HG02943 (cell line): ENCODE measurements around the gene LCE1C.

Source experiments
- ATAC-seq: cut with Tn5 transposase; IDR thresholded peaks from one replicate; pipeline ENCODE4 v1.9.1; 2021; ENCODE audit warnings: mild to moderate bottlenecking, low read depth, moderate library complexity; ENCODE audit not compliant: unreplicated experiment

The LCE1C gene, protein sequence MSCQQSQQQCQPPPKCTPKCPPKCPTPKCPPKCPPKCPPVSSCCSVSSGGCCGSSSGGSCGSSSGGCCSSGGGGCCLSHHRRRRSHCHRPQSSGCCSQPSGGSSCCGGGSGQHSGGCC

DNA sequence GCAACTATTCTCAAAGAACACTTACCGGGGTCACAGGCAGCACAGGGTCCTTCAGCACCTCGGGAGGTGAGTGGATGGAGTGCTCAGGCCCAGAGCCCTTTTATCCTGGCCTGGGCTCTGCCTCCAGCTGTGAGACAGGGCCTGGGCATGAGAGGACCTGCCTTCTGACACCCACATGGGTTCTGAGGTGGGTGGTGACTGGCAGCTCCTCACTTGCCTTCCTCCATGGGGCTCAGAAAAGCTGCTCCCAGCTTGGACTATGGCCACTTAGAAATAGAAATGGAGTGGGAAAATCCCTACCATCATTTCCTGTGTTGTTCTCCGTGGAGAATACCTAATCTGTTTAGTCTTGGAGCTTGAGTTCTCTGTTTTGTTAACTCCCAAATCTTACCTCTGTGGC lies at the start of gene LCE1C:
Gene LCE1C, minus strand, starts transcription at position 76 of the 400 bp plus-strand sequence. CDS start 1,173 bp downstream, outside the sequence.
- no peak for ATAC-seq

DNA sequence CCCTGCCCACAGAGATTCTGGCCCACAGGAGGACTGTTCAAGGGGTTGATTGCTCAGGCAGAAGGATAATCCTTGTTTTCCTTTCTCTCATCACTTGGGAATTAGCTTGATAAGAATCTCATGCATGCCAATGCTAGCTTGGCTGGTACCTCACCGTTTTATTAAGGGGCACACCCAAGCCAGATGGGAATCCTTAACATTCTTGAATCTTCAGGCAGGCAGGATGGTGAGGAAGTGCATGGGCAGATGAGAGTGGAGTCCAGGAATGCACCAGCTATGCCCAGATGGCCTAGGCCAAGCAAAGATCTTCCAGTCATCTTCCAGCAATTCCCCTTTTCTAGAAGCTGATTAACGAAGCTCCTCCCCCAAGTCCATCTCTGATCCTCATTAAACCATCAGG lies 49.2 kb upstream of the LCE1C start:
- no peak for ATAC-seq

DNA sequence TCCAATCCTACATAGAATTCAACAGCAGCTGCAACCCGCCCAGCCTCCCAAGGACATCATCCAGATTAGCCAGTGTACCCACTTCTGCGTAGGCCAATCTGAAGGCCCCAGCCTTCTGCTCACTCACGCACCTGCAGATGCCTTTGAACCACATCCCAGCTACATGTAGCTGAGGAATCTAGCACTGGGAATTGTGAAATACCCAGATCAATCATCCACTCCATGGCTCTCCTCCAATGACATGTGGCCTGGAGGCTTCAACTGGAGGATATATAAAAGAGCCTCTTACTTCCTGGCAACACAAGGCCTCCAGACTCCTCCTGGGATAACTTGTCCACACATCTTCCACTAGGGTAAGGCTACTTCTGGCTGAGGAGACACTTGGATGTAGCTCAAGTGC lies 36.1 kb upstream of the LCE1C start, which contains the start of gene LCE6A:
Gene LCE6A, plus strand, starts transcription at position 301 of the 400 bp plus-strand sequence. CDS start 665 bp downstream, outside the sequence.
- ATAC-seq, result no peak

DNA sequence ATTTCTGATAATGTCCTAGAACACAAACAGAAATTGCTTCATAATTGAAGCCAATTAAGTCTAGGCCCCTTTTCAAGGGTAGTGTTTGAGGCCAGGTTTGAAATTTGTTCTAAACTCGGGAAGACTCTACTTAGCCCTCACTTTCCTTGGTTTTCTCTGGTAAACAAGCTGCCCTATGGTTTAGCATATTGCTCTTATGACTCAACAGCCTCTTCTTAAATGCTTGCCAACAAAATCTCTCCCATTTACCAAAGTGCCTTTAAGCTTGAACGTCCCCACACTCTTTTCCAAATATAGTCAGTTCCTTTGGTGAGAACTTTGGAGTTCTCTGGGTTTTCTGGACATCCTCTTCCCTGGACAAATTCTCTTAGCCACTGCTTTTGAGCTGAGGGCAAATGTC lies 30.4 kb upstream of the LCE1C start:
- ATAC-seq, result no peak

DNA sequence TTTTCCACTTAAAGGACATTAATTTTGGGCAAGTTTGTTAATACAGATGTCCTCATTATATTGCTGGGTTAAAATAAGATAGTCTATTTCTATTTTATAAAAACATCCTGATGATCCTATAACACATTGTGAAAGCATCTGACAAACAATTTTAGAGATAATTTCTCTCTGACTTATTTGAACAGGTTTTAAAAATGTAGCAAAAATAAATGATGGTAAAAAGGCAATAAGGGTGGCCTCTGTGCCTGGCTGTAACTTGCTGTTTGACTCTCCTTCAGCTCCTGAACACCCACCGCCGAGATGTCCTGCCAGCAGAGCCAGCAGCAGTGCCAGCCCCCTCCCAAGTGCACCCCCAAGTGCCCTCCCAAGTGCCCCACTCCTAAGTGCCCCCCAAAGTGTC lies 20.7 kb upstream of the LCE1C start, which contains the start of gene LCE1A:
Gene LCE1A, plus strand, starts transcription at position 301 of the 400 bp plus-strand sequence. Its CDS starts 0 bp downstream, at position 301.
- ATAC-seq, result no peak

DNA sequence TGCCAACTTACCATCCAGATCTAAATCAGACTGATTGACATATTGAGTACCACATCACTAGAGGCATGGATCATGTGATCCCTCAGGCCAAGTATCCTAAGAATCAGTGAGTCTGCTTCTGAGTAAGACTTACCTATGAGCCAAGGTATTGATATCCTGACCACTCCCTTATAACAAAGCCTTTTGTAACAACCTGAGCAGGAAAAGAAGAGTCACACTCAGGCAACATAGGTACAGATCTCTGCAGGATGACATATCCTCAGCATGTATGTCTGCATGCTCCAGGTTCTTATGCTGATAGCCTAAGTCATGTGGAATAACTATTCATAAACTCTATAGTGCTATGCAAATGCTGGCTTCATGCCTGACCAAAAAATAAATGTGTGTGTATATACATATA lies 18.5 kb upstream of the LCE1C start:
- no peak for ATAC-seq

DNA sequence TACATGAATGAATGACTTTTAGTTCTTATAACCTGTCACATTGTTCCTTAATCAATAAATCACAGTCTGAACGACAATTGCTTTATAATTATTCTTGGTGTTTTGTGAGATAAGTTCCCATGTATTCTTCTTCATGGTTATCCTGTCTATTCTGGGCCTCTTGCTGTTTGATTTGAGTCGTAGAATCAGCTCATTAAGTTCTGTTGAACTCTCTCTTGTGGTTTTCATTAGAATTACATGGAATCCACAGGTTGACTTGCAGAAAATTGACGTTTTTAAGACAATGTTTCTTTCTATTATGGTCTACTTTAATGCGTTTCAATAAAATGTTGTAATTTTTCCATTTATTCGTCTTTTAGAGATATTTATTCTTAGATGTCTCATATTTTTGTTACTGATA lies 16.8 kb upstream of the LCE1C start:
- no peak for ATAC-seq

DNA sequence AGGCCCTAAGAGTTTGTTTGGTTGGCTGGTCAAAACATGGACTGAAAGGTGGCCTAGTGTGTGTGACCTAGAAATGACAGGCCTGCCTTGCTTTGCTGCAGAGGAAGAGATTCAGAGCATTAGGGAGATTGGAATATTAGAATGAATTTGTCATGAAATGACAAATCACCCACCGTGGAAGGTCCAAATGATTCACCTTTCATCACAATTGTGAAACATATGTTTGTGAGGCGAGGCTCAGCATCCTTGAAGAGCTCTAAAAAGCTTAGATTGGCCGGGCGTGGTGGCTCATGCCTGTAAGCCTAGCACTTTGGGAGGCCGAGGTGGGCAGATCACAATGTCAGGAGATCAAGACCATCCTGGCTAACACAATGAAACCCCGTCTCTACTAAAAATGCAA lies 10.9 kb upstream of the LCE1C start:
- ATAC-seq, result no peak

DNA sequence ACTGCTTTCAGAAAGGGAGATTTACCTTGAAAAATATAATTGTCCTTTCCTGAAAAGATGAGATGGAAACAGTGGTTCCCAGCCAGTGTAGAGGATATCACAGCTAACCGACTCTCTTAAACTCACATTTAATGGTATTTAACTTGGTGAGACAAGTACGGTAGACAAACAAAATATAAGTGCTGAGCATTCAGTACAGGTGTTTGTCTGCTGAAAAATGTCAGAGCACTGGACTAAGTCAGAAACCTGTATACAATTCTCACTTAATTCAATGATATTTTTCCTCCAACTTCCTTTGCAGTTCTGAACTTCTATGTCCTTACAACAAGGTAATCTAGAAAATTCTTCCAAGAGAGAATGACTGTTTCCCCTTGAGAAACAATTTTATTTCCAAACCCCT lies 5.2 kb upstream of the LCE1C start, which contains the start of gene LCE1B:
Gene LCE1B, plus strand, starts transcription at position 301 of the 400 bp plus-strand sequence. CDS start 476 bp downstream, outside the sequence.
- no peak for ATAC-seq

DNA sequence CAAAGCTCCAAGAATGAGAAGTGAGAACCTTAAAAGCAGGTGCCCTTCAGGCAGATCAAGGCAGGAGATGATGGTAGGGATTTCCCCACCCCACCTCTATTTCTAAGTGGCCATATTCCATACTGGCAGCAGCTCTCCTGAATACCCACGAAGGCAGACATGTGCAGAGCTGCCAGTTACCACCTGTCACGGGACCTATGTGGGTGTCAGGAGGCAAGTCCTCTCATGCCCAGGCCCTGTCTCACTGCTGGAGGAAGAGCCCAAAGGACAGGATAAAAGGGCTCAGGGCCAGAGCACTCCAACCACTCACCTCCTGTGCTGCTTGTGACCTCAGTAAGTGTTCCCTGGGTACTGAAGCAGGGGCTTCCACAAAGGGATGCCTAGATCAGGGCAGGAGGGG lies 4.6 kb upstream of the LCE1C start:
- no peak for ATAC-seq

DNA sequence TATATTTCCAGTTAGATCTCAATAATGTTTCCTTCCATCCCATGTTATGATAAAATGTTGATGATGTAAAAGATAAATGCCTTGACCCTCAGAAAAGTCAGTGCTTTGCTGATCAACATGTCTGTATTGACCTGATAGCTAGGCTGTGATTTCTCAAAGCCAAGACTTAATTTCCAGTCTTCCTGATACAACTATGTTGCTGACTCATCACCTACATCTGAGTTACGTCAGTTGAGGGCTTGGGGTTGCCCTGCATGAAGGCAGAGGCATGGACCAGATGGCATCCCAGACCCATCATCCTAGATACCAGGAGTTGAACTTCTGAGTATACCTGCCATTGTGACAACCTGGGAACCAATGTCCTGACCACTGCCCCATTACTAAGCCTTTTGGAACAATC lies 5.1 kb downstream of the LCE1C start:
- no peak for ATAC-seq

DNA sequence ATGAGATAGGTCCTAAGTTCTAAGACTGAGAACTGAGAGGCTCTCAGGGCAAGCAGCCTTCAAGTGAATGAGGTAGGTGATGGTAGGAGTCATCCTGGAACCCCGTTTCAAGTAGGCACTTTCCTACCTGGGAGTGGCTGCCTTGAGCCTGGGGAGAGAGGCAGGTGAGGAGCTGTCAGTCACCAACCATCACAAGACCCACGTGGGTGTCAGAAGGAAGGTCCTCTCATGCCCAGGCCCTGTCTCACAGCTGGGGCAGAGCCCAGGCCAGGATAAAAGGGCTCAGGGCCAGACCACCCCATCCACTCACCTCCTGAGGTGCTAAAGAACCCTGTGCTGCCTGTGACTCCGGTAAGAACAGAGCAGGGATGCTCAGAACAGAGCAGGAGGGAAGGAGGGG lies 10.0 kb downstream of the LCE1C start, which contains the start of gene LCE1D:
Gene LCE1D, plus strand, starts transcription at position 301 of the 400 bp plus-strand sequence. CDS start 1,074 bp downstream, outside the sequence.
- ATAC-seq, result no peak

DNA sequence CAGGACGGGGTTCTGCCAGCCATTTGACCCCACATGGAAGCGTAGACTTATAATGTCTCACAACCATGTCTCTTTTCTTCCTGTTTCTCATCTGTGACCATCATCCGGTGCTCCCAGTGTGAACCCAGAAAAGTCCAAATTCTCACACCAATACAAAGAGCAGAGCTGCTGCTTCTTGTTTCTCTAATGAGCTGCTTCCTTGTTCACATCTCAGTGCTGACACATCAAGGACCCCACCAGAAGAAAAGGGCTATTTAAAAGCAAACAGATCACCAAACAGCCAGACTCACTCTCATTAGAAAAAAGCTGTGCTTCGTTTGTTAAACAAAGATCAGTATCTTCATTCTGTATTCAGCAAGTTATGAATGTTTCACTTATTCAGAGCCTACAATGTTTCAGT lies 10.8 kb downstream of the LCE1C start:
- no peak for ATAC-seq

DNA sequence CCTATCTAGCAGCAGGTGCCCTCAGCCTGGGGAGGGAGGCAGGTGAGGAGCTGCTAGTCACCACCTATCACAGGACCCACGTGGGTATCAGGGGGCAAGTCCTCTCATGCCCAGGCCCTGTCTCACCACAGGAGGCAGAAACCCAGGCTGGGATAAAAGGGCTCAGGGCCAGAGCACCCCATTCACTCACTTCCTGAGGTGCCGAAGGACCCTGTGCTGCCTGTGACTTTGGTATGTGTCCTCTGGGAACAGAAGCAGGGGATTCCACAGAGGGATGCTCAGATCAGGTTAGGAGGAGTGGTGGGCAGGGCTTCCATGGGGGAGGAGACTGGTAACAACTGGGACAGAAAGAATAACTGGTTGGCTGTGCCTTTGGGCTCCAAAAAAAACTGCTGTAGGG lies 20.4 kb downstream of the LCE1C start, which contains the start of gene LCE1E:
Gene LCE1E, plus strand, starts transcription at position 181 of the 400 bp plus-strand sequence. CDS start 1,043 bp downstream, outside the sequence.
- no peak for ATAC-seq

DNA sequence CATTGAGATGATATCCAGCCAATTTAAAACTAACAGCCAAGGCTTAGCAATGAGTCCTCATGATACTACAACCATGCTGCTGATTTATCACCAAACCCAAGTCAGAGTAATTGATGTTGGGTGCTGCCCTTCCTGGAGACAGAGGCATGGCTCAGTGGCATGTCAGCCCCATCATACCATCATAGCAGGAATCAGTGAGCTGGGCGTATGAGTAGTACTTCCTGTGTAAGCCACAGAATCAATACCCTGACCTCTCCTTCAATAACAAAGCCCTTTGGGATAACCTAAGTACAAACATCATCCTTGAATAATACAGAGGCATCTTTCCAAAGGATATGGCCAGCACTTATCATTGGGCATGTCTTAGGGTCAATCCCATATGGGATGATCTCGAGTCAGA lies 23.4 kb downstream of the LCE1C start:
- no peak for ATAC-seq

DNA sequence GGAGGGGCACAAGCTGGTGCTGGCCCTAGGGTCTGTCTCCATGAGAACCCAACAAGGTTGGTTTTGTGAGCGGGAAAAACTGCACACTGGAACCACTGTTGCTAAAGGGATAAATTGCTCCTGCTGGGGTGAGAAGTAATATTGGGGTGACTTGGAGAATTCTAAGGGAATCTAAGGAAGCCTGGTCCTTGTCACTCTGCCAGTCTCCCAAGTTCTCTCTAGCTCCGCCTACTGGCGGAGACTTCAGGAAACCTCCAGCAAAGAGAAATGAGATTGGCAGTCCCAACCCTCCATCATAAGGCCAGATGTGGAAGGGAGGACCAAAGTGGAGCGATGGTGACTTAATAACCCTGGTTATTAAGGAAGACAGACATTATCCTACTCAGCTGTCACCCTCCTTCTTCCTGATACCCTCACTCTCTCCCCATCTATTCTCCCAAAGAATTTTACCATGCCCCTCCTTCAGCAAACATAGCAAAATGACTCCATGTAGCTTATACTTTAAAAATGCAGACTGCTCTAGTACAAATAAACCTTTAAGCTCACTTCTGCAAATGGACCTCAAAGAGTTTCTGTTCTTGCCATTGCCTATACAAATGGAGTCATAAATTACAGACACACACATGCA lies 28.8 kb downstream of the LCE1C start:
- no peak for ATAC-seq

DNA sequence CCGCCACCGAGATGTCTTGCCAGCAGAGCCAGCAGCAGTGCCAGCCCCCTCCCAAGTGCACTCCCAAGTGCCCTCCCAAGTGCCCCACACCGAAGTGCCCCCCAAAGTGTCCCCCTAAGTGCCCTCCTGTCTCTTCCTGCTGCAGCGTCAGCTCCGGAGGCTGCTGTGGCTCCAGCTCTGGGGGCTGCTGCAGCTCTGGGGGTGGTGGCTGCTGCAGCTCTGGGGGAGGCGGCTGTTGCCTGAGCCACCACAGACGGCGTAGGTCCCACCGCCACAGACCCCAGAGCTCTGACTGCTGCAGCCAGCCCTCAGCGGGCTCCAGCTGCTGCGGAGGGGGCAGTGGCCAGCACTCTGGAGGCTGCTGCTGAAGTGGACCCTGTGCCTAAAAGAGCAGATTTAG lies 30.1 kb downstream of the LCE1C start:
- ATAC-seq, result no peak

DNA sequence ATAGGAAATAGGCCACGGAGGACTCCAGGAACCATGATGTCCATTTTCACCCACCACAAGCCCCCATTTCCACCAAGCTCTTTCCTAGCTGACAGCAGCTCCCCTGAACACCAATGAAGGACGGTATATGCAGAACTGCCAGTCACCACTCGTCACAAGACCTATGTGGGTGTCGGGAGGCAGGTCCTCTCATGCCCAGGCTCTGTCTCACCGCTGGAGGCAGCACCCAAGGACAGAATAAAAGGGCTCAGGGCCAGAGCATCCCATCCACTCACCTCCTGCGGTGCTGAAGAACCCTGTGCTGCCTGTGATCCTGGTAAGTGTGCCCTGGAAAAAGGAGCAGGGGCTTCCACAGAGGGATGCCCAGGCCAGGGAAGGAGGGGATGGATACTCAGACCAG lies 31.6 kb downstream of the LCE1C start, which contains the start of gene LCE1F:
Gene LCE1F, plus strand, starts transcription at position 266 of the 400 bp plus-strand sequence. CDS start 1,232 bp downstream, outside the sequence.
- no peak for ATAC-seq

DNA sequence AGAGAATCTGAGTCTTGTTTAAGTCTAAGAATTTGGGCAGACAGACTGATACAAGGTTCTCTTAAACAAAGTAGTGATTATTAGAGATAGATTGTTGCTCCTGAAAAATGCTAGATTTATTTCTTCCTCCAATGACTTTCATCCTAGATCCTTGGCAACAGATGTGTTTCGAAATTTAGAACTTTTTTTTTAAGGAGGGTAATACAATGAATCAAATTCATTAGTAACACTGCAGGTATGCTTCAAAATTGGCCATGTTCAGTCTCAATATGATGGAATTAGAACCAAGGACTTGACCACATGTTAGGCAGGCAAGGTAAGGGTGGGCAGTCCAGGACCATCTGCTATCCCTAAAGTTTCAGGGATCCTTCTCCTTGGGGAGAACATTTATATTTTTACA lies 36.0 kb downstream of the LCE1C start:
- no peak for ATAC-seq

DNA sequence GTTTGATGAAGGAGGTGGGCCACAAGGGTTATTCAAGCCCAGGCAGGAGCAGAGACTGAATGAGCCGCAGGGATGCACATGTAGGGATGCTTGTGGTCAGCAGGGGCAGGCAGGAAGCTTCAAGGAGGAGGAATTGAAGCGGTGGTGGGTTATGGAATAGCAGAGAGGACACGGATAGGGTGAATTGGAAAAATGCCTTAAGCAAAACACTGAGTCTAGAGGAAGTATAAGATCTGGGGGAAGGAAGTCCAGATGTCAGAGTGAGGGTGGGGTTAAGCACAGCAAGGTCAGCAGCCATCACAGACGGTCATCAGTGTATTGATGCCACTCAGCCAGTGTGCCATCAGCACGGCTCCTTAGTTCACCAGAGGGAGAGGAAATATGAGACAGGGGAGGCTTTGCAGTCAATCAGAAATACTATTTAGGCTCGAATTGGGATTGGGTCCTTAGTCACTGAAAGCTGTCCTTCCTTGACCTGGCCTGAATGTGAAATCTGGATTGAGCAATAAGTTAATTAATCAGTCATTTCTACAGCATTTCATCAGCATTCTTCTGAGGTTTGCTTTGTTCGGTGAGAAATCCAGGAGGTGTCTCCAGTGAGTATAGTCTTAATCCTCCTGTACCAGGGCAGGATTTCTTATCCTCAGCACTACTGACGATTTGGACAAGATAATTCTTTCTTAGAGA lies 37.5 kb downstream of the LCE1C start:
- ATAC-seq, result no peak

DNA sequence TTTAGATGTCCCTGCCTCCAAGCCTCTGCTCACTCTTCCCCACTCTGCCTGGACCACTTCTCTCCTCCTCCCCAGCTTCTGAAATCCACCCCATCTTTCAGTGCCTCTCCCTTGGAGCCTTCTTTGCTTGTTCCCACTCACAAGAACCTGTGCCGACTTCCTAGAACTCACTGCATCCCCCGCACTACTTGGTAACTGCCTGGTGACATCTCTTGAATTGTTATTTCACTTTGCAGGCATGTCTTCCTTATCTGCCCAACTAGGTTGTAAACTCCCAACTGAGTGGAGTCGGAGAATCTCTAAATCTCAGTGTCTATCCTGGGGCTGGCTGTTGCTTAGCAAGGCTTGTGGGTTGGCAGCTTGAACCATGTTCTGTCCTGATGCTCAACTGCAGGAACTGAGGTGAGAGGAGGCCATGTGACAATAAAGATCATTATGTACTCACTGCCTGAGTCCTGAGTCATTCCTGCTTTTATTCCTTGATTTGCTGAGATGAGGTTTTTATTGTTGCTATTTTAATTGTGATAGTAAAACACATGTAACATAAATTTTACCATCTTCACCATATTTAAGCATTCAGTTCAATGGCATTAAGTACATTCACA lies 44.7 kb downstream of the LCE1C start:
- no peak for ATAC-seq
